G401.6 (cell line): Measurements from ENCODE around the gene IMPA2.
"Not testable (repeated sequence)": the region's sequence is repeated elsewhere in the genome, so short reads cannot be mapped to it uniquely, and the experiment has no call there.

Experiments used
- FAIRE-seq: peaks from 2 replicates; lab custom pipeline; 2012; peaks lifted over from hg19 to GRCh38; lab: Jason Lieb, UNC

The IMPA2 gene

DNA sequence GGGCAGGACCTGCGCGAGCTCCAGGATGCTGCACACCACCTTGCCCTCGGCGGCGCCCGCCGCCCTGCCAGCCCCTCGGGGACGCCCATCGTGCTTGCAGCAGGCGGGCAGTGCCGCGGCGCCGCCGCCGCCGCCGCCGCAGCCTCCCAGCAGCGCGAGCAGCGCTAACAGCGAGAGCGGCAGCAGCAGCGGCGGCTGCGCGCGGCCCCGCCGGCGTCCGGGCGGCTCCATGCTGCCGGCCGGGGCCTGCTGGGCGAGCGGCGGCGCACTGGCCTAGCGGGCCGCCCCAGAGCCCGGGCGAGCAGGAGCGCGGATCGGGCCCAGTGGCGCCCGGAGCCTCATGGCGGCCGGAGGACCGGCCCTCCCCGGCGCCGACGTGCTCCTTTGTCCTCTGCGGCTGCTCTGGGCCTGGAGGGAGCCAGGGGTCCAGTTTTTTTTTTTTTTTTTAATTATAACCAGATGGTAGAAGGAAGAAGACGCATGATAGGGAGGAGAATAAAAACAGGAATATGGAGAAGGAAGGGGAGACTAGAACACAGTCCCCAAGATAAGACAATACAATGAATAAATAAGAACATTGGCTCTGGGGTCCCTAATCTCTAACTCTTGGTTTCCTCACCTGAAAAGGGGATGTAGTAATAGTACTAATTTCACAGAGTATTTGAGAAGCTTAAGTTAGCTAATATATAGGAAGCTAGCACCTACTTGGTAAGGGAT is 95.3 kb downstream of the IMPA2 start:
- FAIRE-seq = no peak

DNA sequence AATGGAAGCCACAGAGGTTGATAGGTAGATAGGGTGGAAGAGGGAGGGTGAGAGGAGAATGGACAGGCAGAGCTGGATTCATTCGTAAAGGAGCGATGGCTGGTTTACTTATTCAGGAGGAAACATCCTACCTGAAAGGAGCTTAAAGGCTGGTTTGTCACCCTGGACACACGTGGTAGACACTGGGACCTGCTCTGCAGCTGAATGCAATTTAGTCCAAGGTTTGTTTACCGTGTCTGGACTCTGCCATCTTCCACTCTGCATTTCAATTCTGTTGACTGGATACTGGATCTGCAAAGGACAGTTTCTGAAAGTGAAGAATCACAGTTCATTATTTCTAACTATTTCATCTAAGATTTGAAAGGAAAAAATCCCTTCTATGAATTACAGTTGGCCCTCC is 96.7 kb downstream of the IMPA2 start:
- not testable (repeated sequence) for FAIRE-seq

DNA sequence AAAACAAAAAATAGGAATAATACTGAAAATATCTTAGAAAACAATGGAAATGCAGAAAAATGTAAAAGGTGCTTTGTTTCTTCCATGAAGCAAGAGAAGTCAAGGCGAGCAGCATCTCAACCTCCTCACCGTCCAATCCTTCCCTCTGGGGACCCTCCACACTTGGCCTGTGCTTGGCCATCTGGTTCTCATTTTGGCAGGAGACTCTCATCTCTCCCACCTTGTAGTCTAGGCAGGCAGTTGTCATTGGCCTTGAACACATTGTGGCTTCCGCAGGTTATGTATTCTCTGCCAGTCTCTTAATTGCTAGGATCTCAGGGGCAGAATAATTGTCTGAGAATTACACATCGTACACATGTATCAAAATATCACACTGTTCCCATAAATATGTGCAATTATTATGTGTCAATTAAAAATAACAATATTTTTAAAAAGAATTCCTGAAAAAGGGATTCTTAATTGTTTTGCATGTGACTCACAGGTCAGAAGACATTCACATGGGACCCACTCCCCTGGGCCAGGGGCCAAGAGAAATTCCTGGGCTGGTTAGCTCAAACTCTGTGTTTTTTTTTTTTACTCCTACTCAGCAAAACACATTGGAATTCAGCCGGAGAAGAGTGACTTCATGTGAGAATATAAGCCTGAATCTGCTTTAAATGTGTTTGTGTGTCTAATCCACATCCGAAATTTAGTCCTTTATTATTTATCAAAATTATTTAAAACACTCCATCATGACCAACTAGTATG is 98.4 kb downstream of the IMPA2 start:
- FAIRE-seq = no peak
